K562 (cell line): Measurements from ENCODE around the gene BTD.

Source experiments
- HCFC1 ChIP-seq: IDR thresholded peaks from 2 replicates; pipeline ENCODE4 v1.6.1; 2012; ENCODE audit warnings: low read depth, low read length, improper control_type of control experiment
- HDAC2 ChIP-seq: fragments of 450-650 bp; IDR thresholded peaks from 2 replicates; pipeline ENCODE4 v1.6.1; 2016; ENCODE audit warnings: mild to moderate bottlenecking
- TF ChIP-seq, protein P1 (sequence below): fragments of 450-650 bp; IDR thresholded peaks from 2 replicates; pipeline ENCODE4 v1.6.1; 2018; ENCODE audit warnings: mild to moderate bottlenecking, low read depth; ENCODE audit not compliant: partially characterized antibody
- TF ChIP-seq, protein P2 (sequence below): sonication (generic); formaldehyde crosslinking; IDR thresholded peaks from 2 replicates; pipeline ENCODE4 v1.8.1; 2022; ENCODE audit warnings: missing genetic modification reagents

DNA sequence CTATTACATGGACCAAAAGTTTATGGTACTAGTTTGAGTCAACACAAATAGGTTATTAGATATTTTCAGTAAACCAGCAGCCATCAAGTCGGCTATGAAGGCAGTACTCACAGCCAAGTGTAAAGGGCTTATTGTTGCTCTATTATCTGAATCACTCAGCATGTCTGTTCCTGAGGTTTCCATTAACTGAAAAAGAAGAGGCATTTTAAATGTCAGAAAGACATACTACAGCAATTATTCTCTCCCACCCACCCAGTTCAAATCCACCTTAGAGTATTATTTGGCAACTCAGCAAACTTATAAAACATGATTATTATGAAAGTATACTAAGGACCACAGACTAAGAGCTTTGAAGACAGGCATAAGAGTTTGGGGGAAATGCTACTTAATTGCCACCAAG lies 93.1 kb downstream of the BTD start:
- TF ChIP-seq HDAC2 (no peak), HCFC1 (no peak)
- TF ChIP-seq, protein P1, sequence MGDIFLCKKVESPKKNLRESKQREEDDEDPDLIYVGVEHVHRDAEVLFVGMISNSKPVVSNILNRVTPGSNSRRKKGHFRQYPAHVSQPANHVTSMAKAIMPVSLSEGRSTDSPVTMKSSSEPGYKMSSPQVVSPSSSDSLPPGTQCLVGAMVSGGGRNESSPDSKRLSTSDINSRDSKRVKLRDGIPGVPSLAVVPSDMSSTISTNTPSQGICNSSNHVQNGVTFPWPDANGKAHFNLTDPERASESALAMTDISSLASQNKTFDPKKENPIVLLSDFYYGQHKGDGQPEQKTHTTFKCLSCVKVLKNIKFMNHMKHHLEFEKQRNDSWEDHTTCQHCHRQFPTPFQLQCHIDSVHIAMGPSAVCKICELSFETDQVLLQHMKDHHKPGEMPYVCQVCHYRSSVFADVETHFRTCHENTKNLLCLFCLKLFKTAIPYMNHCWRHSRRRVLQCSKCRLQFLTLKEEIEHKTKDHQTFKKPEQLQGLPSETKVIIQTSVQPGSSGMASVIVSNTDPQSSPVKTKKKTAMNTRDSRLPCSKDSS = no peak
- TF ChIP-seq, protein P2, sequence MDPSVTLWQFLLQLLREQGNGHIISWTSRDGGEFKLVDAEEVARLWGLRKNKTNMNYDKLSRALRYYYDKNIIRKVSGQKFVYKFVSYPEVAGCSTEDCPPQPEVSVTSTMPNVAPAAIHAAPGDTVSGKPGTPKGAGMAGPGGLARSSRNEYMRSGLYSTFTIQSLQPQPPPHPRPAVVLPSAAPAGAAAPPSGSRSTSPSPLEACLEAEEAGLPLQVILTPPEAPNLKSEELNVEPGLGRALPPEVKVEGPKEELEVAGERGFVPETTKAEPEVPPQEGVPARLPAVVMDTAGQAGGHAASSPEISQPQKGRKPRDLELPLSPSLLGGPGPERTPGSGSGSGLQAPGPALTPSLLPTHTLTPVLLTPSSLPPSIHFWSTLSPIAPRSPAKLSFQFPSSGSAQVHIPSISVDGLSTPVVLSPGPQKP (CRISPR knock-in tag) = no peak
